ENCODE data around the gene MEIOSIN. TPM values are rescaled to one million over a fixed set of nuclear protein-coding genes. Genes with fewer than 3 reads are reported as not detected.

Gene MEIOSIN
- total and polyA plus RNA-seq, 4 experiments from 2014 or later: not detected

Other genes starting within 250 kb of the MEIOSIN start
- 1 to 10 TPM in 1 of 2 experiments, under 1 TPM in 1; 0.14 to 1.1 TPM for gene RTN2, start 236.4 kb upstream of the MEIOSIN start, total RNA-seq
- under 1 TPM in 1 of 2 donors, not detected in 1; 0.48 TPM for gene RTN2, start 236.4 kb upstream of the MEIOSIN start, polyA plus RNA-seq
- 1 to 10 TPM; 5.8 to 7.9 TPM for gene PPM1N, start 235.0 kb upstream of the MEIOSIN start, total RNA-seq
- gene PPM1N, start 235.0 kb upstream of the MEIOSIN start, polyA plus RNA-seq: 1 to 10 TPM; 3.7 to 4.0 TPM
- 10 to 100 TPM; 89.8 to 92.8 TPM for gene VASP, start 226.0 kb upstream of the MEIOSIN start, total RNA-seq
- gene VASP, start 226.0 kb upstream of the MEIOSIN start, polyA plus RNA-seq: 10 to 100 TPM; 49.1 to 53.4 TPM
- 10 to 100 TPM in 1 of 2 experiments, 1 to 10 TPM in 1; 9.9 to 10.8 TPM for gene OPA3, start 148.6 kb upstream of the MEIOSIN start, total RNA-seq
- gene OPA3, start 148.6 kb upstream of the MEIOSIN start, polyA plus RNA-seq: 10 to 100 TPM in 1 of 2 donors, 1 to 10 TPM in 1; 4.4 to 12.9 TPM
- not detected for gene GPR4, start 131.2 kb upstream of the MEIOSIN start, total RNA-seq
- gene GPR4, start 131.2 kb upstream of the MEIOSIN start, polyA plus RNA-seq: not detected
- gene EML2, start 94.0 kb upstream of the MEIOSIN start, total RNA-seq: 10 to 100 TPM; 76.7 to 78.0 TPM
- gene EML2, start 94.0 kb upstream of the MEIOSIN start, polyA plus RNA-seq: 10 to 100 TPM; 11.0 to 20.8 TPM
- 1 to 10 TPM; 6.1 to 6.4 TPM for gene GIPR, start 65.2 kb upstream of the MEIOSIN start, total RNA-seq
- under 1 TPM in 1 of 2 donors, not detected in 1; 0.12 TPM for gene GIPR, start 65.2 kb upstream of the MEIOSIN start, polyA plus RNA-seq
- 100 to 1,000 TPM; 380 to 406 TPM for gene SNRPD2, start 41.5 kb upstream of the MEIOSIN start, total RNA-seq
- 1,000 to 10,000 TPM in 1 of 2 donors, 100 to 1,000 TPM in 1; 956 to 1,238 TPM for gene SNRPD2, start 41.5 kb upstream of the MEIOSIN start, polyA plus RNA-seq
- 10 to 100 TPM; 10.8 to 11.4 TPM for gene QPCTL, start 40.8 kb upstream of the MEIOSIN start, total RNA-seq
- 1 to 10 TPM in 1 of 2 donors, under 1 TPM in 1; 0.94 to 1.5 TPM for gene QPCTL, start 40.8 kb upstream of the MEIOSIN start, polyA plus RNA-seq
- 10 to 100 TPM; 33.1 to 37.3 TPM for gene FBXO46, start 2.5 kb upstream of the MEIOSIN start, total RNA-seq
- 10 to 100 TPM in 1 of 2 donors, 1 to 10 TPM in 1; 3.7 to 17.2 TPM for gene FBXO46, start 2.5 kb upstream of the MEIOSIN start, polyA plus RNA-seq
- gene SIX5, start 35.8 kb downstream of the MEIOSIN start, total RNA-seq: 1 to 10 TPM; 1.5 to 1.7 TPM
- gene SIX5, start 35.8 kb downstream of the MEIOSIN start, polyA plus RNA-seq: under 1 TPM in 1 of 2 donors, not detected in 1; 0.08 TPM
- gene DMPK, start 49.1 kb downstream of the MEIOSIN start, total RNA-seq: 10 to 100 TPM; 30.8 to 32.9 TPM
- 1 to 10 TPM in 1 of 2 donors, not detected in 1; 1.3 TPM for gene DMPK, start 49.1 kb downstream of the MEIOSIN start, polyA plus RNA-seq
- gene DMWD, start 59.4 kb downstream of the MEIOSIN start, total RNA-seq: 10 to 100 TPM; 49.3 to 52.6 TPM
- 10 to 100 TPM in 1 of 2 donors, 1 to 10 TPM in 1; 6.9 to 11.7 TPM for gene DMWD, start 59.4 kb downstream of the MEIOSIN start, polyA plus RNA-seq
- gene RSPH6A, start 81.9 kb downstream of the MEIOSIN start, total RNA-seq: under 1 TPM; 0.29 to 0.39 TPM
- not detected for gene RSPH6A, start 81.9 kb downstream of the MEIOSIN start, polyA plus RNA-seq
- 10 to 100 TPM; 93.9 to 98.2 TPM for gene SYMPK, start 129.7 kb downstream of the MEIOSIN start, total RNA-seq
- gene SYMPK, start 129.7 kb downstream of the MEIOSIN start, polyA plus RNA-seq: 10 to 100 TPM in 1 of 2 donors, 1 to 10 TPM in 1; 6.0 to 17.5 TPM
- not detected for gene FOXA3, start 130.9 kb downstream of the MEIOSIN start, total RNA-seq
- gene FOXA3, start 130.9 kb downstream of the MEIOSIN start, polyA plus RNA-seq: not detected
- 10 to 100 TPM; 33.7 to 35.8 TPM for gene IRF2BP1, start 152.7 kb downstream of the MEIOSIN start, total RNA-seq
- 1 to 10 TPM; 2.4 to 8.2 TPM for gene IRF2BP1, start 152.7 kb downstream of the MEIOSIN start, polyA plus RNA-seq
- gene MYPOP, start 169.2 kb downstream of the MEIOSIN start, total RNA-seq: 10 to 100 TPM; 12.9 to 15.1 TPM
- gene MYPOP, start 169.2 kb downstream of the MEIOSIN start, polyA plus RNA-seq: under 1 TPM; 0.10 to 0.87 TPM
- not detected for gene NANOS2, start 181.3 kb downstream of the MEIOSIN start, total RNA-seq
- gene NANOS2, start 181.3 kb downstream of the MEIOSIN start, polyA plus RNA-seq: not detected
- gene NOVA2, start 240.4 kb downstream of the MEIOSIN start, total RNA-seq: not detected
- gene NOVA2, start 240.4 kb downstream of the MEIOSIN start, polyA plus RNA-seq: not detected